Activated T-cell treated with anti-CD3 and anti-CD28 coated beads for 48 hours (primary cell): ENCODE data around the gene IL17F.
A peak's percentile ranks its signal among the peaks of the same experiment; 100 is the strongest.

Source experiments
- DNase-seq: peaks from one replicate; pipeline ENCODE4 v3.0.0-alpha.2; 2020; ENCODE audit warnings: low read depth

The IL17F gene

GRCh38 chr6:52244400-52244799, at the start of gene IL17F:
IL17F (minus strand) TSS chr6:52244500; CDS start chr6:52244429, 71 bp downstream.
- no peak for DNase-seq

GRCh38 chr6:52293067-52293466, 48.8 kb upstream of the IL17F start:
- no peak for DNase-seq

- DNase-seq: no peak
Measured at GRCh38 chr6:52288841-52289240, 44.5 kb upstream of the IL17F start.

- DNase-seq: no peak
Measured at GRCh38 chr6:52288216-52288615, 43.9 kb upstream of the IL17F start.

- peak; percentile 55 for DNase-seq
Measured at GRCh38 chr6:52286798-52287432, 42.6 kb upstream of the IL17F start.

- DNase-seq: no peak
Measured at GRCh38 chr6:52285177-52286068, 41.1 kb upstream of the IL17F start.

- DNase-seq: peak; percentile 92
Measured at GRCh38 chr6:52284460-52285176, 40.3 kb upstream of the IL17F start, which contains the start of gene MCM3. MCM3 (minus strand) TSS chr6:52284742; CDS start chr6:52284674, 68 bp downstream.

GRCh38 chr6:52284131-52284459, 39.8 kb upstream of the IL17F start:
- peak; percentile 59 for DNase-seq

- no peak for DNase-seq
Measured at GRCh38 chr6:52283111-52283510, 38.8 kb upstream of the IL17F start.

- DNase-seq: no peak
Measured at GRCh38 chr6:52276130-52276529, 31.8 kb upstream of the IL17F start.

- no peak for DNase-seq
Measured at GRCh38 chr6:52271852-52272460, 27.7 kb upstream of the IL17F start.

- DNase-seq: peak; percentile 59
Measured at GRCh38 chr6:52263709-52264540, 19.6 kb upstream of the IL17F start.

GRCh38 chr6:52262620-52263344, 18.5 kb upstream of the IL17F start:
- DNase-seq: no peak

GRCh38 chr6:52261229-52261628, 16.9 kb upstream of the IL17F start:
- DNase-seq: no peak

- DNase-seq: no peak
Measured at GRCh38 chr6:52260634-52261033, 16.3 kb upstream of the IL17F start.

GRCh38 chr6:52255434-52255833, 11.1 kb upstream of the IL17F start:
- no peak for DNase-seq

GRCh38 chr6:52254731-52255378, 10.6 kb upstream of the IL17F start:
- DNase-seq: no peak

- DNase-seq: peak; percentile 20
Measured at GRCh38 chr6:52253494-52253893, 9.2 kb upstream of the IL17F start.

GRCh38 chr6:52251113-52251512, 6.8 kb upstream of the IL17F start:
- no peak for DNase-seq

GRCh38 chr6:52249078-52249477, 4.8 kb upstream of the IL17F start:
- no peak for DNase-seq
